HG03139 (cell line): ENCODE data around the gene PKIB.
A peak's percentile ranks its signal among the peaks of the same experiment; 100 is the strongest.
"Not testable (repeated sequence)": the region's sequence is repeated elsewhere in the genome, so short reads cannot be mapped to it uniquely, and the experiment has no call there.

Source experiments
- ATAC-seq: cut with Tn5 transposase; IDR thresholded peaks from one replicate; pipeline ENCODE4 v1.9.1; 2021; ENCODE audit not compliant: unreplicated experiment

The PKIB gene

GRCh38 chr6:122740091-122740490, 129.9 kb downstream of the PKIB start:
- no peak for ATAC-seq

DNA sequence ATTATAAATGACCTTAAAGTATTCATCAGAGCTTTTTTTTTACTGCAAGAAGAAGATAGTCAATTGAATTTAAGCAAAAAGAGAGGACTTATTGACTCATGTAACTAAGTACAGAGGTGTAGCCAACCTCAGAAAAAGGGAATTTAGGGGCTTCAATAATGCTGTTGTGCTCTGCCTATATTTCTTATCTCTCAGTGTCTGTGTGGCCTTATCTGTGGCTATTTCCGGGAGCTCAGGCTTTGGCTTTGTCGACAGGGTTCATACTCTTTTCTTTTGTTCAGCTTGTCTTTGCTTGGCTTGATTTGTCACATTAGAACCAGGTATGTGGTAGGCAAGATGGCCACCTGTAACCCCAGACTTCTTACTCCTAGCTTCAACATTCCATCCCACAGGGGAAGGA, 130.7 kb downstream of the PKIB start:
- ATAC-seq: no peak

DNA sequence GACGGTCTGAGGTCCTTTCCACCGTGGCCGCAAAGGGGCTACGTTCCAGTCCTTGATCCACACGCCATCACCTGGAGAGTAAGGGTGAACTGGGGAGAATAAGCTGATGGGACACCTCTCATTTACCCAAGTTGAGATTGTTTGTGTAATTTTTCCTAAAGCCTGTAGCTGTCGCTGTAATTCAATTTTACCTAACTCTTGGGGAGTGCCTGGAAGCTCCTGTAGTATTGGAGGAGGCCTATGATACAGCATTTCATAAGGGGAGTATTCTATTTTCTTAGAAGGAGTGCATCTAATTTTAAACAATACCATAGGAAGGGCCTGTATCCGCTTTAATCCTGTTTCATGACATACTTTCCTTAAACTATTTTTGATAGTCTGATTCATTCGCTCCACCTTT, 134.0 kb downstream of the PKIB start:
- not testable (repeated sequence) for ATAC-seq

DNA sequence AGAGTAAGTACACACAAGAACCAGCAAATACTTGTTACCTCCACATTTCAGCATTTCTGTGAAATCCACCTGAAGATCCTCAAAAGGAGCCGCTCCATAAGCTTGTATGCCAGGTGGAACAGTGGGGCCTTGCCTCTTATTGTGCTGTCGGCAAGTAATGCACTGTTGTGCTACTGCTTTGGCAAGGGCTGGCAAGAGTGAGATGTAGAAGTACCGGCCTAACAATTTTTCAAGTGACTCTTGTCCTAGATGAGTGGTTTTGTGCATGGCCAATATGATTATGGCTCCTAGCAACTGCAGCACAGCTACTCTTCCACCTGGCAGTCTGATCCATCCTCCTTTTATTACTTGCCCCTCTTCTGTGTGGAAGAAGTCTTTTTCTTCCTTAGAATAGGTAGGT, 134.7 kb downstream of the PKIB start:
- not testable (repeated sequence) for ATAC-seq

- ATAC-seq: no peak
These were observed 136.5 kb downstream of the PKIB start for GRCh38 chr6:122746688-122747087.

DNA sequence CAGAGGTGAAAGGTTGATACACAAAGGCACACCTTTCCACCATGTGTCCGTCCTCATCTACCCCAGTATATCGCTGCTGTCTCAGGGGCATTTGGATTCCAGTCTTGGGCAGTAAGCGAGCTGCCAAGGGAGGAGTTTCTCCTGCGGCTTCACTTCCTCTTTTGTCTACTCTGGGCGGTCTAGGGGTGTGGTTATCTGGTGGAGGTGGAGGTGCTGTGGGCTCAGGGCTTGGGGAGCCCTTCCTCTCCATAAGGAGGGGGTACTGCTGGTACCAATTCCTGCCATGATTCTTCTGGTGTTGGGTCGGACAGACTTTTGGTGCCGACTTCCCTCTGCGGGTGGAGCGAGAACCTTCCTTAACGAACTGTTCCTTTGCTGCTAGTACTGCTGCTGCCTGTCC, 137.4 kb downstream of the PKIB start:
- ATAC-seq: no peak

- not testable (repeated sequence) for ATAC-seq
These were observed 138.7 kb downstream of the PKIB start for GRCh38 chr6:122748945-122749344.

DNA sequence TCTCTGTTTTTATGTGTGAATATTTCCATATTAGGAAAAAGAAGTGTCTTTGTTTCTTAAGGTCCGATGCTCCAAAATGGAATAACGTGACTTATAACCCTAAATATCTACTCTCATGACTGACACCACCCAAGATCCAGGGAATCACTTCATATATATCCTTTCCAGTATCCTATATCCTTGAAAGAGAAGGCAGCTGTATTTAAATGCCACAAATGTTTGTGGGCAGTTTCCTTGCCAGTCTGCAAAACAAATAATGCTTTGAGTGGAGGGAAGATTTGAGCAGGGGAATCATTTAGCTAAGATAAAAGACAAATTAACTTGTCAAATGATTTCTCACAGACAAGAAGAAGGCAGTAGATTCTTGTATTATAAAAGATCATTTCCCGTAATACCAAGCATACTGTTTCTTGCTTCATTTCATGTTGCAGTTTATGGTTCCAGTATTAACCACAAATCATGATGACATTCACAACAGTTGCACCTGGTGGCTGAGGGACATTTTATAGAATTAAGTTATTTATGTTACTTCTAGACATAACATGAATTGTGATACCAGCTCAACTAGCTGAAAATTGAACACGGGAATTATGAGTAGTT, 139.3 kb downstream of the PKIB start:
- no peak for ATAC-seq

- ATAC-seq: peak; percentile 77
These were observed 141.1 kb downstream of the PKIB start for GRCh38 chr6:122751326-122751725.

DNA sequence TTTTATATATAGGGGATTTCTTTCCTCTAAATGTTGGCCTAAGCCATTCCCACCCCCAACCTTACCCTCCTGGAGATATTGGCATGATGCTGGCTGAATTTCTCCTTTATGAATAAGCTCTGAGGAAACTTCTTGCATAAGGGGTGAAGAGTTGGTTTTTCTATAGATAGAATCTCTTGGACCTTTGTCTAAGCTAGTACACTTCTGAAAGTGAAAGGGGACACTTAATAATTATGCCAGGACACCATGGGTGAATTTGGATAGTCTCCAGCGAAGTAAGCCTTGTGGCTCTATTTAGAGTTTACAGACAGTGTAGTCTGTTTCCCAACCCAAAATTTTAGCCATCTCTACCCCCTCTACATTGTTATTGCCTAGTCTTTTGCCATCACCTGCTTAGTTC, 142.3 kb downstream of the PKIB start:
- ATAC-seq: no peak

DNA sequence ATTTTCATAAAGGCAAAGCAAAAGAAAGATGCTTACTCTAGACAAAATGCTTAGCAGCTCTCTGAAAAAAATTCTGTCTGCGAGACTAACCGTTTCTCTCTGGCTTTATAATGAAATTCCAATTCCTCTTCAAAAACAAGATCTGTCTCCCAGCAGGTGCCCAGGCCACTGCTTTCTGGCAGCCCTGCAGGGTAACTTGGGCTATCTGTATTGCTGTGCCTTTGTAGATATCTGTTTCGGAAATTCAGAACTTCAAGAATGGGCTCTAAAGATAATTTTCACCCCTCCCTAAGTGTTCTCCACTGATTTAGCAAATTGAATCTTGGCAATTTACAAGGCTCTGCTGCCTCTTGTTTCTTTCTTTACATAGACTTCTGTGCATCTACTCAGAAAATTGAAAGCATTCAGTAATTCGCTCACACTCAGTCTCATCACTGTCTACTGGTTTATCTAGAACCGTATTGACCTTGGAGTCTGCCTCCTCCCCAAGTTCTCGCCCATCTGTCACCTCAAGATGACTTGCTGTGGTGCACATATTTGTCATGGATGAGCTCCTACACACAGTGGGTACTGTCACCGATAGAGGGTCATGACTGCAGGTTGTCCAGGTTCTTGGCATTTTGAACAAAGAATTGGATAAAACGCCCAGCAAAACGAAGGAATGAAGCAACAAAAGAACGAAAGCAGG, 142.9 kb downstream of the PKIB start:
- ATAC-seq: no peak

DNA sequence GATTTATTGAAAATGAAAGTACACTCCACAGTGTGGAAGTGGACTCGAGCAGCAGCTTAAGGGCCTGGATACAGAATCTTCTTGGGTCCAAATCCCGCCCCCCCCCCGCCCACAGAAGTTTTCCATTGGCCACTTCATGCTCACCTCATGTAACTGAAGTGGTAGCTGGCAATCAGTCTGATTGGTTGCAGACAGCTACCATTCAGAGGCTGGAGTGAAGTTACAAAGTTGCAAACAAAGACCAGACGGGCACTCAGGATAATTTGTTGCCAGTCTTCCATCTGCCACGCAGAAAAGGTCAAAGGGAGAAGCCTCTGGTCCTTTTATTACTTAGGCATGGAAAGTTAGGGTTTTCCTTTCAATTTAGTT, 143.5 kb downstream of the PKIB start:
- no peak for ATAC-seq

DNA sequence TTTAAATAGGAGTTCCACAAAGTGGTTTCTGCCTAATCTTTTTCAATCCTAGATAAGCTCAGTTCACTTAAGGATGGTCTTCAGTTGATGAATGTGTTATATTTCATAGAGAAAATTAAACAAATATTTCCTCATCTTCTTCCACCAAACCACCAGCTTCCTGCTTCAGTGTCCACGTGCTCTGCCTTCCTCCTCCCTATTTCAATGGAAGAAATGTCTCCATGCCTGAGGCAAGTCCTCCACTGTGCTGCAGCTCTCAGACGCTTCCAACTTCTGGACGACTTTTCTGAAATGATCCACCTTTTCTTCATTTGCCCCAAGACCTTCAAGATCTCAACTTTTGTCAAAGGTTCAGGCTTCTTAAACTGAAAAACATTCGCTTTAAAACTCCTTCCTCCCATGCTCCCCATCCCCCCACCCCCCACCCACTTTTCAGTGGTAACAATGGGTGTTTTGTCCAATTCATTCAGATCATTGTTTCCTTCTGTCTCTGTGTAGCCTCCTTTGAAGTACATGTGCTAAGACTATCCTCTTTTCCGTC, 144.1 kb downstream of the PKIB start:
- ATAC-seq: no peak

DNA sequence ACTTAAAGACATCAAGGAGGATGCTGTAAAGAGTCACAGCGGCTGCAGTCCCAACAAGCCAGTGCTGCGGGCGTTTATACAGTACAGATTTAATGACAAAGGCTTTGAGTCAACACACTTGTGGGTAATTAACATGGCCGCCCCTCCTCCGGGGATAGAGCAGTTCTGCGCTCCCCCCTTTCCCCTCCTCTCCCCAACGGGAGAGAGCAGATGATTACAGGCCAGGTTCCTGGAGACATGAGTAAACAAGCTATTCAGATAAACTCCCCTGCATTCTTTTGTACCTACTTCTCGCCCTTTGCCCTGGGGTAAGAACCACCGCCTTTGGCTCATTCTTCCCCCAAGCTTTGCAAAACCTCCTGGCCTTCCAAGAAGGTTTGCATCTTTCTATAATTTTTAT, 145.7 kb downstream of the PKIB start:
- no peak for ATAC-seq

DNA sequence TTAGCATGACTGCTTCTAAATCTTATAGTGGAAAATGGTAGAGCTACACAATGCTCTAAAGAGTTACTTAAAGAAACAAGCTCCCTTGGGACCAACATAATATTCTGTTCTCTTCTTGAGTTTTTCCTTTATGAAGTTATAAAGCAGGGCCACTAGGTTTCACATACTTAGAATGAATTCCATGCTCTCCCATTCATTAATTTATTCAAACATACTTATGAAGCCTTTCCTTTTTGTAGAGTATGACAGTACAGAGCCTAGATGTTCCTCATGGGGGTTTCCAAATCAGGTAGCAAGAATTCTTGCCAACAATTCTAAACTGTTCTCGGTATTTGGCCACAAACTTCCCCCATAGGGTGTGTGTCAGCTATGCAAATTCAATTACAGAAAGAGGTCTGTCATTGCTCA, 148.7 kb downstream of the PKIB start:
- ATAC-seq: peak; percentile 82

- no peak for ATAC-seq
These were observed 150.1 kb downstream of the PKIB start for GRCh38 chr6:122760330-122760729.

DNA sequence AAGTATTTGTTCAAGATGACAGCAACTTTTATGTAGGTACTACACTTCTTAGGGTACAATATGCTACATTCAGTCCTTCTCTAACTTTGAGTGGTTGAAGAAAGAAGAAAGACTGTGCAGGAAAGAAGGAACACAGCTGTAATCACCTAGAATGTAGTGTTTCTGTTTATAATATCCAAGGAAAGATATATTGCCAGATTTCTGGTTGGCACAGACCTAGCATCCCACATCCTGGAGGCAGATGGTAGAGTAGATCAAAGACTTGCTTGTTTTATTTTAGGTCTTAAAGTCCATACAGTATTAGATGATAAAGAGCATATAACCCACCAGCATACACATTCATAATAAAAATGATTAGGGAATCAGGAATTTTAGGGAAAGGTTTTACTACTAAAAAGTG, 156.1 kb downstream of the PKIB start:
- ATAC-seq: no peak

DNA sequence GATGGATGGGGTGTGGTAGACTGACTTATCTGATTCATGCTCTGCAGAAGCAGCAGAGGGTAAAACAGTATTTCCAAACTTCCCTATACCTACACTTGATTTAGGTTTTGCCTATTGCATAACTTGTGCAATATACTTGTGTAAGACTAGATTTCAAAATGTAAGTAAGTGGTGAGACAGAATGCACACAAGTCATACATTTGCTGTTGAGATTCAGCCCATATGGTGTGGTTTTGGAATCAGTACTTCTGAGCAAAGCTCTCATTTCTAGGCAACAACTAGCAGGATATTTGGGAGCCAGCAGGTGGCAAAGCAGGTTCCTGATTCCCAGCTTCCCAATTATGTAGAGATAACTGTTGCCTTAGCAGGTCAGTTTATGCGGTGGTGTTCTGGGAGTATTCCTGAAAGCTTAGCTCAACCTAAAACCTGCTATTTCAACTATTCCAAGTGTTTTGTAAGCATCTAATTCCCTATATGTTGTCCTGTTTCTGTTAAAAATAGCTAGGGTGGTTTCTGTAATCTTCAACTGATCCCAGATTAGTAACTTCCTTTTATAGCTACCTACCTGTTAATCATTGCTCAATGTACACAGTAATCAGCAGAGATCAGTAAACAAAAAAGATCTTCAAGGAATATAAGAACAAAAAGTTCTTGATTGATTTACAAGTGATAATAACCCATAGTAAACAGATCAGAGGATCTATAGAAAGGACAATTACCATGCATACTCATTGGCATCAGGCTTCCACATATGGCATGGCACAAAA, 160.8 kb downstream of the PKIB start:
- ATAC-seq: no peak

- no peak for ATAC-seq
These were observed 162.7 kb downstream of the PKIB start for GRCh38 chr6:122772724-122773415.
